ENCODE data around the gene IMMP2L. TPM values are rescaled to one million over a fixed set of nuclear protein-coding genes. Genes with fewer than 3 reads are reported as not detected.

Gene IMMP2L
- total and polyA plus RNA-seq, 2 of the 4 experiments (the other 2 are of a cell fraction): 5.8 to 9.3 TPM

- H4K91ac ChIP-seq (ENCODE audit: insufficient read depth, low read depth, low read length): no peak overlapping the region
- no peak overlapping the region for H2AFZ ChIP-seq (replicated peaks; ENCODE audit: low read length, poor library complexity)
- no peak overlapping the region for H3K4me2 ChIP-seq (ENCODE audit: low read depth, low read length)
- no peak overlapping the region for H2BK5ac ChIP-seq (ENCODE audit: low read depth, low read length, poor library complexity, severe bottlenecking)
- ATAC-seq (ENCODE audit: low read depth) (no peak), DNase-seq (no peak)
- peaks cover 3% of the 10 kb centered on the region; the same call in 1 of the 2 replicates for H3K9me1 ChIP-seq (ENCODE audit: insufficient read depth, low read length)
- no peaks in the 10 kb centered on the region for H4K20me1 ChIP-seq (ENCODE audit: insufficient read depth, low read length)
- BruUV-seq (replicated peaks): no TSS peak
- H4K8ac ChIP-seq (ENCODE audit: low read depth in 2 of 2, low read length in 2 of 2): no peak overlapping the region
- in situ Hi-C loops (cut with MboI; ENCODE audit: low sequenced_read_pairs): loop anchor here (10.0 kb wide), 1 partner anchor 636 kb away; no protein-coding TSS in a partner anchor
- H3K18ac ChIP-seq (ENCODE audit: low read depth, low read length): no peak overlapping the region
- H3K14ac ChIP-seq (replicated peaks; ENCODE audit: low read depth, low read length): no peak overlapping the region
- dilution Hi-C loops (cut with HindIII; ENCODE audit: low sequenced_read_pairs, unreplicated experiment): no loop called here
- no peak overlapping the region for H2AK9ac ChIP-seq (replicated peaks; ENCODE audit: low read depth, low read length, poor library complexity)
- H3K56ac ChIP-seq (ENCODE audit: extremely low read depth, insufficient read depth, low read length): no peak overlapping the region
- H2BK120ac ChIP-seq (ENCODE audit: low read depth, low read length): no peak overlapping the region
- no peak overlapping the region for H3K4ac ChIP-seq (ENCODE audit: low read depth, low read length)
- H3K27ac ChIP-seq (ENCODE audit: insufficient read depth, low read length): no peak overlapping the region
- H2BK20ac ChIP-seq (ENCODE audit: low read depth, low read length): no peak overlapping the region
- no peak overlapping the region for H3K4me3 ChIP-seq (ENCODE audit: insufficient read depth, low read depth, low read length)
- POLR2A ChIA-PET (ENCODE audit: unreplicated experiment): no interaction called here
- H3K27me3 ChIP-seq (ENCODE audit: control insufficient read depth, insufficient read depth, low read length): no peaks in the 10 kb centered on the region
- CTCF ChIA-PET: interaction anchor here (0.6 to 1.3 kb wide), 5 partner anchors 11 to 287 kb away, joined by 3 to 5 read pairs (median 3); no protein-coding TSS in a partner anchor
- H2BK15ac ChIP-seq (ENCODE audit: low read depth, low read length): no peak overlapping the region
- H2AK5ac ChIP-seq (ENCODE audit: low read depth, low read length): no peak overlapping the region
- H3K9ac ChIP-seq (ENCODE audit: low read depth, low read length): no peak overlapping the region
- no peaks in the 10 kb centered on the region for H3K4me1 ChIP-seq (ENCODE audit: control insufficient read depth, insufficient read depth, low read length)
- WGBS, 2 experiments (ENCODE audit: extremely low coverage in 2 of 2, insufficient read length in 1 of 2): no CpG with 5 or more reads among the region's 1 CpG
- H3K23ac ChIP-seq (ENCODE audit: low read depth, low read length): no peak overlapping the region
- intact Hi-C loops (cut with micrococcal nuclease): loop anchor here (1.0 to 10.0 kb wide), 3 partner anchors 564 to 1255 kb away; no protein-coding TSS in a partner anchor
- no peak for TF ChIP-seq FOS (IDR thresholded peaks at IDR 0.05; ENCODE audit: low read depth, low read length)
- no peak for TF ChIP-seq BHLHE40 (IDR thresholded peaks at IDR 0.05; ENCODE audit: low read depth, low read length)
- no peak for TF ChIP-seq MAZ (IDR thresholded peaks at IDR 0.05; ENCODE audit: borderline replicate concordance, low read depth, low read length)
- no peak for TF ChIP-seq POLR2A (IDR thresholded peaks at IDR 0.05; ENCODE audit: low read depth, low read length)
- no peak for TF ChIP-seq RAD21 (IDR thresholded peaks at IDR 0.05; ENCODE audit: low read length)
- TF ChIP-seq RCOR1 (IDR thresholded peaks at IDR 0.05; ENCODE audit: insufficient replicate concordance, low read length): no peak
- TF ChIP-seq NFE2L2 (IDR thresholded peaks at IDR 0.05; ENCODE audit: low read depth, low read length): no peak
- TF ChIP-seq RFX5 (IDR thresholded peaks at IDR 0.05; ENCODE audit: low read depth, low read length): no peak
- no peak for TF ChIP-seq CTCF (conservative IDR thresholded peaks at IDR 0.05; ENCODE audit: low read depth, low read length)
- no peak for TF ChIP-seq MXI1 (IDR thresholded peaks at IDR 0.05; ENCODE audit: borderline replicate concordance, low read depth, low read length)
- TF ChIP-seq ELK1 (IDR thresholded peaks at IDR 0.05; ENCODE audit: borderline replicate concordance, low read depth, low read length): no peak
- no peak for TF ChIP-seq CHD1 (IDR thresholded peaks at IDR 0.05; ENCODE audit: low read depth, low read length)
- no peak for TF ChIP-seq USF2 (IDR thresholded peaks at IDR 0.05; ENCODE audit: low read depth, low read length)
- TF ChIP-seq SMC3 (IDR thresholded peaks at IDR 0.05; ENCODE audit: low read depth, low read length): no peak
- TF ChIP-seq MAFK (IDR thresholded peaks at IDR 0.05; ENCODE audit: low read depth, low read length): no peak
- TF ChIP-seq CEBPB (IDR thresholded peaks at IDR 0.05; ENCODE audit: low read depth, low read length): no peak
- H4K5ac ChIP-seq (ENCODE audit: low read depth, low read length): no peak overlapping the region
- H3K36me3 ChIP-seq (ENCODE audit: control insufficient read depth, insufficient read depth, low read length): no peaks in the 10 kb centered on the region
- H3K79me1 ChIP-seq (ENCODE audit: low read depth in 1 of 2, low read length in 2 of 2): peaks cover 0 to 9% of the 10 kb centered on the region in 2 experiments; a peak in 2 of 4 replicates
- H3K9me3 ChIP-seq (ENCODE audit: control insufficient read depth, insufficient read depth, low read length): no peaks in the 10 kb centered on the region
Observed at GRCh38 chr7:111098926-111099250, 463.4 kb downstream of the IMMP2L start.
